Measurements from ENCODE around the gene ESRRA.

- TF ChIP-seq, protein P1, sequence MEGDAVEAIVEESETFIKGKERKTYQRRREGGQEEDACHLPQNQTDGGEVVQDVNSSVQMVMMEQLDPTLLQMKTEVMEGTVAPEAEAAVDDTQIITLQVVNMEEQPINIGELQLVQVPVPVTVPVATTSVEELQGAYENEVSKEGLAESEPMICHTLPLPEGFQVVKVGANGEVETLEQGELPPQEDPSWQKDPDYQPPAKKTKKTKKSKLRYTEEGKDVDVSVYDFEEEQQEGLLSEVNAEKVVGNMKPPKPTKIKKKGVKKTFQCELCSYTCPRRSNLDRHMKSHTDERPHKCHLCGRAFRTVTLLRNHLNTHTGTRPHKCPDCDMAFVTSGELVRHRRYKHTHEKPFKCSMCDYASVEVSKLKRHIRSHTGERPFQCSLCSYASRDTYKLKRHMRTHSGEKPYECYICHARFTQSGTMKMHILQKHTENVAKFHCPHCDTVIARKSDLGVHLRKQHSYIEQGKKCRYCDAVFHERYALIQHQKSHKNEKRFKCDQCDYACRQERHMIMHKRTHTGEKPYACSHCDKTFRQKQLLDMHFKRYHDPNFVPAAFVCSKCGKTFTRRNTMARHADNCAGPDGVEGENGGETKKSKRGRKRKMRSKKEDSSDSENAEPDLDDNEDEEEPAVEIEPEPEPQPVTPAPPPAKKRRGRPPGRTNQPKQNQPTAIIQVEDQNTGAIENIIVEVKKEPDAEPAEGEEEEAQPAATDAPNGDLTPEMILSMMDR (conservative IDR thresholded peaks at IDR 0.05; ENCODE audit: low read length): no peak
- TF ChIP-seq EZH2phosphoT487 (IDR thresholded peaks at IDR 0.05; ENCODE audit: borderline replicate concordance, low read depth, low read length): no peak
These were observed 29.7 kb downstream of the ESRRA start for GRCh38 chr11:64334764-64335735.

Data from OCI-LY7 (cell line).